ENCODE data around the gene SLC24A4. TPM values are rescaled to one million over a fixed set of nuclear protein-coding genes. Genes with fewer than 3 reads are reported as not detected.

SLC24A4 gene
- total RNA-seq, 4 donors from 2014 or later: 0.75 to 1.9 (median 1.4) TPM

DNA sequence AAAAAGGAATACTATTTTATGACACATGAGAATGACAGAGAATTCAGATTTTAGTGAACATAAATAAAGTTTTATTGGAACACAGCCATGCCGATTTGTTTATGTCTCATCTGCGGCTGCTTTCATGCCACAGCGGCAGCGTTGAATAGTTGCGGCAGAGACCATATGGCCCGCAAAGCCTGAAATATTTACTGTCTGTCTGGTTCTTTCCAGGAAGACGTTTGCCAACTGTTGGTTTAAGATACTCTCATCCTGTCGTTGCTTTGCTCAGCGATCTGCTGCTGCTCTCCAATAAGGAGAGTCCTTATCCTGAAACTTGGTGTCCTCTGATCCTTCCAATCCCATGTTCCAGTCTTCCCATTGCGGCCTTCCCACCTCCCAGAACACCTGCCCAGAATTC is 89.9 kb downstream of the SLC24A4 start:
- TF ChIP-seq, protein P1, sequence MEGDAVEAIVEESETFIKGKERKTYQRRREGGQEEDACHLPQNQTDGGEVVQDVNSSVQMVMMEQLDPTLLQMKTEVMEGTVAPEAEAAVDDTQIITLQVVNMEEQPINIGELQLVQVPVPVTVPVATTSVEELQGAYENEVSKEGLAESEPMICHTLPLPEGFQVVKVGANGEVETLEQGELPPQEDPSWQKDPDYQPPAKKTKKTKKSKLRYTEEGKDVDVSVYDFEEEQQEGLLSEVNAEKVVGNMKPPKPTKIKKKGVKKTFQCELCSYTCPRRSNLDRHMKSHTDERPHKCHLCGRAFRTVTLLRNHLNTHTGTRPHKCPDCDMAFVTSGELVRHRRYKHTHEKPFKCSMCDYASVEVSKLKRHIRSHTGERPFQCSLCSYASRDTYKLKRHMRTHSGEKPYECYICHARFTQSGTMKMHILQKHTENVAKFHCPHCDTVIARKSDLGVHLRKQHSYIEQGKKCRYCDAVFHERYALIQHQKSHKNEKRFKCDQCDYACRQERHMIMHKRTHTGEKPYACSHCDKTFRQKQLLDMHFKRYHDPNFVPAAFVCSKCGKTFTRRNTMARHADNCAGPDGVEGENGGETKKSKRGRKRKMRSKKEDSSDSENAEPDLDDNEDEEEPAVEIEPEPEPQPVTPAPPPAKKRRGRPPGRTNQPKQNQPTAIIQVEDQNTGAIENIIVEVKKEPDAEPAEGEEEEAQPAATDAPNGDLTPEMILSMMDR (IDR thresholded peaks at IDR 0.05; ENCODE audit: low read depth): no peak

DNA sequence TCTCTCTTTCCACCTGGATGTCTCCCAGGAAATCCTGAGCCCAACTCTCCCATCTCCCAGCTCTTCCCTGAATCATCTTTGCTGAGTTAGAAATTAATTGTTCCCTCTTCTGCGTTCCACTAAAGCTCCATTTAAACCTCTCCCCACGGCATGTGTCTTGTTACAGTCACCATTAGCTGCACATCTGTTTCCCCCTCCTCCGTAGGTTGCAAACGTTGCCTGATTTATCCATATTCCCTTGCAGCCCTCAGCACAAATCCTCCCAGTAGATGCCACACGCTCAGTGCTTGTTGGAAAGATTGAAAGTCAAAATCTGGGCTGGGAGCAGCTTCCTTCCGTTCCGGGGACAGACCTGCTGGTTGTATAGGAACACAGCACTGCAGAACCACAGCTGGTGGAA is 90.4 kb downstream of the SLC24A4 start:
- TF ChIP-seq, protein P1 (IDR thresholded peaks at IDR 0.05; ENCODE audit: low read depth): no peak

- TF ChIP-seq, protein P1 (IDR thresholded peaks at IDR 0.05; ENCODE audit: low read depth): no peak
Observed at GRCh38 chr14:92414690-92415445, 91.9 kb downstream of the SLC24A4 start.

DNA sequence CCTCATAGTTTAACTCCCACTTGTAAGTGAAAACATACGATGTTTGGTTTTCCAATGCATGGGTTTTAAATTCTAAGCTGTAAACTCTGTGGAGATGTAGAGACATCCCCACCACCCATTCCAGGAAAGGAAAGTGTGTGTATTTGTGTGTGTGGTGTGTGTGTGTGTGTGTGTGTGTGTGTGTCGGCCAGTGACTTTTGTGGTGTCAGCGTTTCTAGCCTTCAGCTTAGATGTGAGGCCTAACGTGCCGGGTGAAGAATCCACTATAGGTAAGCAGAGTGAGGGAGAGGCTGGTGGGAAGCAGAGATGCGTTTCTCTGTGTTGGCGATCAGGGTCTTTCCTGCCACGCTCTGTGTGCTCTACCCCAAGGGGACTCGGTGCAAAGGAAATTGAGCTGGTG is 93.0 kb downstream of the SLC24A4 start:
- TF ChIP-seq, protein P1 (IDR thresholded peaks at IDR 0.05; ENCODE audit: low read depth): no peak

DNA sequence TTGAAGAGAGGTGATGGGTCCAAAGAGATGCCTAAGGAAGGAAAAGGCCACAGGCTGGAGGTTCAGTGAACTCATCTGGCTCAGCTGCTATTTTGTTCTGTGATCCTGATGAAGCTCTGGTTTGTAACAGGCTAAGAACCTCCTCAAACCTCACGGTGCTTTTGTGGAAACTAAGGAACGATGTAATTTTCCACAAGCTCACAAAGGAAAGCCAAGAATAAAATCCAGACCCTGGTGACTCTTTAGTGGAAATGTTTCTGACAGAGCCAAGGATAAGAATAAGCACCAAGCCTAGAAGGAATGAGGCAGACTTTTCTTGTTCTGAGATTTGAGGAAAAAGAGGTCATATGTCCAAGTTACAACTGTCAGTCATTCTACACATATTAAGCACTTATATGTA is 93.6 kb downstream of the SLC24A4 start:
- TF ChIP-seq, protein P1 (IDR thresholded peaks at IDR 0.05; ENCODE audit: low read depth): no peak

DNA sequence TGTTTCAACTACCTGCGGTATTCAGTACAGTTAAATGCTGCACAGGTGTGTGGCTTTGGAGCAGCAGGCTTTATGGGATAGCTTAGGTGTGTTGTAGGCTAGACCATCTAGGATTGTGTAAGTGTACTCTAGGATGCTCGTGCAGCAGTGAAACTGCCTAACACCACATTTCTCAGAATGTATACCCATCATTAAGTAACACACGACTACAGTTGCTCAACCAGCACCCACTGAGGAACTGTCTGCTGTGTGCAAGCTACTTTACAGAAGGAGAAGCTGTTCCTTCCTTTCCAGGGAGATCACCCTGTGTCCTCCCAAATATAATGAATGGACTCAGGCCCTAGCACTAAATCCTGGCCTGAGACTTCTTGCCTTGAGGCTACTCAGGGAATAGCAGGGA is 94.8 kb downstream of the SLC24A4 start:
- TF ChIP-seq, protein P1 (IDR thresholded peaks at IDR 0.05; ENCODE audit: low read depth): no peak

DNA sequence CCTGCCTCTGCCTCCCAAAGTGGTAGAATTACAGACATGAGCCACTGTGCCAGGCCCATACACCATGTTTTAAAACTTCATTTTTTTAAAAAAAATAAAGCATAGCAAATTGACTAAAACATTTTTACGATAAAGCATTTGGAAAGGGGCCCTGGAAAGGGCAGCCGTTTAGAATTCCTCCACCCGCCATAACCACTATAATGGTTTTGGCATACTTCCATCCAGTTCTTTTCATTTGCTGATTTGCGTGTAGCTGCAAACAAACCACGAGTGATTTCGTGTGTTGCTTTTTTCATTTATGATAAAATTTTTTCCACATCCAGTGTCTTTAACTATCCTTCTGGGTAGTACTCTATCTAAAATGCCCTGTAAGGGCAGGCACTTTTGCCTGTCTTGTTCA is 98.8 kb downstream of the SLC24A4 start:
- TF ChIP-seq, protein P1 (IDR thresholded peaks at IDR 0.05; ENCODE audit: low read depth): no peak
